GM21529 (cell line): ENCODE data around the gene CDYL2.
"Not testable (repeated sequence)": the region's sequence is repeated elsewhere in the genome, so short reads cannot be mapped to it uniquely, and the experiment has no call there.

Source experiments
- ATAC-seq: cut with Tn5 transposase; IDR thresholded peaks from one replicate; pipeline ENCODE4 v1.9.1; 2021; ENCODE audit not compliant: unreplicated experiment

Gene CDYL2

GRCh38 chr16:80674884-80675283, 129.5 kb downstream of the CDYL2 start:
- no peak for ATAC-seq

- ATAC-seq = no peak
Measured at GRCh38 chr16:80672379-80672778, 132.0 kb downstream of the CDYL2 start.

- peak; percentile 57 for ATAC-seq
Measured at GRCh38 chr16:80671281-80671849, 133.0 kb downstream of the CDYL2 start.

- ATAC-seq = no peak
Measured at GRCh38 chr16:80670170-80670865, 134.1 kb downstream of the CDYL2 start.

GRCh38 chr16:80669673-80670072, 134.7 kb downstream of the CDYL2 start:
- no peak for ATAC-seq

- ATAC-seq = no peak
Measured at GRCh38 chr16:80667925-80668324, 136.5 kb downstream of the CDYL2 start.

- ATAC-seq = no peak
Measured at GRCh38 chr16:80667251-80667560, 137.2 kb downstream of the CDYL2 start.

GRCh38 chr16:80666378-80667250, 137.8 kb downstream of the CDYL2 start:
- ATAC-seq = no peak

- ATAC-seq = no peak
Measured at GRCh38 chr16:80665356-80665755, 139.0 kb downstream of the CDYL2 start.

- no peak for ATAC-seq
Measured at GRCh38 chr16:80664786-80665185, 139.6 kb downstream of the CDYL2 start.

GRCh38 chr16:80664226-80664625, 140.2 kb downstream of the CDYL2 start:
- ATAC-seq = no peak

GRCh38 chr16:80663078-80663477, 141.3 kb downstream of the CDYL2 start:
- ATAC-seq = no peak

GRCh38 chr16:80659865-80660264, 144.5 kb downstream of the CDYL2 start:
- no peak for ATAC-seq

- peak; percentile 99 for ATAC-seq
Measured at GRCh38 chr16:80656711-80657150, 147.7 kb downstream of the CDYL2 start.

- no peak for ATAC-seq
Measured at GRCh38 chr16:80656161-80656560, 148.2 kb downstream of the CDYL2 start.

GRCh38 chr16:80655751-80656150, 148.6 kb downstream of the CDYL2 start:
- no peak for ATAC-seq

GRCh38 chr16:80654094-80654862, 150.1 kb downstream of the CDYL2 start:
- ATAC-seq = no peak

- no peak for ATAC-seq
Measured at GRCh38 chr16:80652441-80652840, 152.0 kb downstream of the CDYL2 start.

- ATAC-seq = not testable (repeated sequence)
Measured at GRCh38 chr16:80650281-80650680, 154.1 kb downstream of the CDYL2 start.

- no peak for ATAC-seq
Measured at GRCh38 chr16:80640316-80640715, 164.1 kb downstream of the CDYL2 start.

- no peak for ATAC-seq
Measured at GRCh38 chr16:80639636-80640035, 164.8 kb downstream of the CDYL2 start.
